Right lung (tissue), 5 donors: Measurements from ENCODE around the gene UBA3. TPM values are rescaled to one million over a fixed set of nuclear protein-coding genes. Genes with fewer than 3 reads are reported as not detected.

Experiments
- DNase-seq, 2 donors: peaks; one replicate each; pipeline ENCODE4 v3.0.0-alpha.2; 2013
- polyA plus RNA-seq, 5 donors: library from polyadenylated mRNA; unstranded; fragments of 120-200 nt; gene quantifications; one replicate each; pipeline versions ENCODE4 v1.2.1 to v1.2.3, GENCODE V29; 2013; ENCODE audit warnings: inconsistent platforms in 1 of 5, low replicate concordance in 1 of 5; ENCODE audit not compliant: insufficient read length in 5 of 5, insufficient read depth in 1 of 5

UBA3 gene
- polyA plus RNA-seq, 5 donors: 67.2 to 108 (median 87.0) TPM

- DNase-seq: no peak
Observed at GRCh38 chr3:69079269-69080159, 651 bp downstream of the UBA3 start.

GRCh38 chr3:69072928-69073327, 7.2 kb downstream of the UBA3 start:
- no peak for DNase-seq

GRCh38 chr3:69066121-69066520, 14.0 kb downstream of the UBA3 start:
- DNase-seq: no peak

GRCh38 chr3:69065318-69065964, 14.7 kb downstream of the UBA3 start:
- DNase-seq: no peak

GRCh38 chr3:69063636-69064035, 16.5 kb downstream of the UBA3 start:
- no peak for DNase-seq

- no peak for DNase-seq
Observed at GRCh38 chr3:69059688-69060087, 20.5 kb downstream of the UBA3 start.

- DNase-seq: no peak
Observed at GRCh38 chr3:69058947-69059224, 21.3 kb downstream of the UBA3 start.

GRCh38 chr3:69058180-69058946, 21.8 kb downstream of the UBA3 start:
- DNase-seq: no peak

GRCh38 chr3:69052472-69052898, 27.7 kb downstream of the UBA3 start:
- no peak for DNase-seq

GRCh38 chr3:69051756-69052471, 28.3 kb downstream of the UBA3 start, which contains the start of gene TMF1:
TSS of gene TMF1 (minus strand) at chr3:69052333. CDS start at chr3:69052086, 247 bp downstream.
- peak; percentile 98 to 99 for DNase-seq

GRCh38 chr3:69048990-69049389, 31.2 kb downstream of the UBA3 start:
- no peak for DNase-seq

- DNase-seq: no peak
Observed at GRCh38 chr3:69044608-69045007, 35.6 kb downstream of the UBA3 start.

- DNase-seq: no peak
Observed at GRCh38 chr3:69033470-69033869, 46.7 kb downstream of the UBA3 start.

GRCh38 chr3:69032737-69033136, 47.4 kb downstream of the UBA3 start:
- DNase-seq: no peak

GRCh38 chr3:69032142-69032541, 48.0 kb downstream of the UBA3 start:
- no peak for DNase-seq

GRCh38 chr3:69031635-69032034, 48.5 kb downstream of the UBA3 start:
- no peak for DNase-seq

- DNase-seq: no peak
Observed at GRCh38 chr3:69020857-69021256, 59.3 kb downstream of the UBA3 start.

- DNase-seq: no peak
Observed at GRCh38 chr3:69020424-69020823, 59.7 kb downstream of the UBA3 start.

- no peak for DNase-seq
Observed at GRCh38 chr3:69016901-69017300, 63.3 kb downstream of the UBA3 start.

- DNase-seq: no peak
Observed at GRCh38 chr3:69016102-69016501, 64.1 kb downstream of the UBA3 start.

GRCh38 chr3:69014022-69014580, 66.1 kb downstream of the UBA3 start:
- DNase-seq: no peak
